PC-9 (cell line): ENCODE data around the gene PCDHGA3.

Experiments used
- CTCF ChIP-seq: fragments of 200-600 bp; sonication (generic); conservative IDR thresholded peaks from 2 replicates; pipeline ENCODE4 v1.6.1; 2017; ENCODE audit warnings: mixed run types, antibody characterized with exemption, mild to moderate bottlenecking, moderate library complexity
- EZH2 ChIP-seq: fragments of 200-600 bp; sonication (generic); IDR thresholded peaks from 2 replicates; pipeline ENCODE4 v1.8.0; 2017; ENCODE audit warnings: antibody characterized with exemption, low read depth

DNA sequence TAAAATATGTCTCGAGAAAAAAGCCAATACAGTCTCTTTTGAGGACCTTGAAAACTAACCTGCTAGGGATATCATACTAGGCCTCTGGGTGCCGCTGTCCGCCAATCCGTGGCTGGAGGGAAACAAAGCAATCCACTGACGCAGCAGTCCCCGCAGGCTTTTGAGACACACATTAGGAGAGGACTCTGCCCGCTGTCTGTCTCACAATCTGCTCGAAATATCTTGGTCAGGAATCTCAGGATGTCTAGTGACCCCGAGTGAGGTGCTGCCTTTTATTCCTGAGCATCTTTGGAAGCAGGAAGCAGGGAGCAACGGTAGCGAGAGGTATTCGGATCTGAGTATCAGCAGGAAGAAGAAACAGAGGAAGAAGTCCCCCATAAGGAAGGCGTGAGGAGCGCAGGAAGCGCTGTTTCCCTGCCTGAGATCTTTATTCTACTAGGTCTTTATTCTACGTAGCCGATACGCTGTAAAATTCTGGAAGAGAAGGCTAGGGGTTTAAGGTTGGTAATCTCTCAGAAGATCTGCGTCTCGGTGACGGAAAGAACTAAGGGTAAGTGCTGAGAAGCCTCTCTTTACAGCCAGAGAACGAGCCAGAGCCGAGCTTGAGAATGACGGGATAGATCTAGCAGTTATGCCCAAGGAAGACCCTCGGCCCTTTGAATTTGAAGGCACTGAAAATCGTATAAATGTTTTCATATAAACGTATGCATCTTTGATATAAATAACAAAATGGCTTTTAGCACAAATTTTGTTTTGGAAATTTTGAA lies 17.4 kb upstream of the PCDHGA3 start:
- TF ChIP-seq CTCF (peak; percentile 55; the same call in 1 of the 2 replicates), EZH2 (no peak)
